ENCODE results near the gene MATN1.

Gene MATN1

DNA sequence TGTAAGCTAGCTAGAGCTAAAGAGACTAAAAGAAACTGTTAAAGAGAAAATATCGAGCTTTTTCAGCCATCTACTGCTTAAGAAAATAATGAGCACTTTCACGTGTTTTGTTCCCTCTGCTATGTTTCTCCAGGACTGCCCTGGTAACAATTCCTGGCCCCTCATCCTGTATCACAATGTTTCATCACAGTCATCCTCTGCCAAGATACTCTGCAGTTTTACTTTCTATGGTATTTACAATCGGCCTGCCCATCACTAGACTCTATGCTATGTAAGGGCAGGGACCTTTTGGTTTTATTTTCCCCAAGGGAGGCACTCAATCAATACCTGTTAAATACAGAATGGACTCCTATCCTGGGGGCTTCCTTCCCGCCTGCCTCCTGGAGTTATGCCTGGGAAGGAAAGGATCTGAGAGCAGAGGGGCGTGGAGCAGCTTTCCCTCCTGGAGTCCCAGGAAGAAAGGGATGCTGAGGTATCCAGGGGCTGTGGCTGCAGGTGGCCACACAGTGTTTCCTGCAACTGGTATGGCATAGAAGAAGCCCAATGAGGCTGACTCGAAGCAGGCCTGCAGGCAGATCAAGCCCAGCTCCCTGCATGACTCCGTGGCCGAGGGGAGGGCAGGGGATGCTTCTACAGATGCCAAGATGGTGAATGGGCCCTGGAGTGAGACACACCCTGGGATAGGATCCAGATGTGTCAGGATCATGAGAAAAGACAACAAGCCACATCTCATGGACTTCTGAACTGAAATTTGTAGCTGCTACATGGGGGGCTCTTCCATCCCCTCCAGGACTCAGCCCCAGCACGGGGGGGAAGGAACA lies 52.9 kb downstream of the MATN1 start:
- Mint-ChIP-seq H3K4me1 (ENCODE audit: low read depth) (no peaks in the 10 kb centered on the region), H3K27ac (no peak overlapping the region), H3K4me3 (no peak overlapping the region), H3K9me3 (ENCODE audit: low read depth) (peaks cover 13% of the 10 kb centered on the region), H3K27me3 (peaks cover 22% of the 10 kb centered on the region), H3K36me3 (peaks cover 5% of the 10 kb centered on the region)

DNA sequence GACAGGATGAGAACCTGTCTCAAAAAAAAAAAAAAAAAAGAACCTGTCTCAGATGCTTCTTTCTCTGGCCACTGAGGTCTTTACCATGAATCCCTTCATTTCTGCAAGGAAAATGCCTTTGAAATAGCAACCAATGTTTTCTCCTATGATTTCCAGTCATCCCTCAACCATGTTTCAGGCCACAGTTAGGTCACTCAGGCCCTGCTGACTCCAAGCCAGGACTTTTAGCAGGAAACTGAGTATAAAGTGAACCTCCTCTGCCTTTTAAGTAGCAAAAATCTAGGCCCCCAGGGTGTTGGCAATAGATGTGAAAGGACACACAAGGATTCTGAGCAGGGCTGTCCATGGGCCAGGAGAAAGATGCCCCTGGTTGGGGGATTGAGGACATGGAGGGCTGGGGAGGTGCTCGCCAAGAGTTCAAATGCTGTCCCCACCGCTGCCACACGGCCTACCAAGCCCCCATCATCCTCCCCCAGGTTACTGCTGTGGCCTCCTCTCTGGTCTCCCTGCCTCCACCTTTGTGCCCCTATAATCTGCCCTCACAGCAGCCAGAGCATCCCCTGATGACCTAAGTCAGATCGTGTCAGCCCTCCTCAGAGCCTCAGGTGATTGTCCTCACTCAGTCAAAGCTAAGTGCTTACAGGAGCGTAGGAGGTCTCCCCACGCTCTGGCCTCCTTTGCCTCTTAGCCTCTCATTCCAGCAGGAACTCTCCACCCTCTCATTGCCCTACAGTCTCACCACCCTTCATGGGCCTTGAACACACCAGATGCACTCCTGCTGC lies 54.6 kb downstream of the MATN1 start:
- H3K4me1 Mint-ChIP-seq (ENCODE audit: low read depth): no peaks in the 10 kb centered on the region
- no peak overlapping the region for H3K4me3 Mint-ChIP-seq
- H3K27ac Mint-ChIP-seq: no peak overlapping the region
- H3K9me3 Mint-ChIP-seq (ENCODE audit: low read depth): peaks cover 3% of the 10 kb centered on the region
- peaks cover 15% of the 10 kb centered on the region for H3K27me3 Mint-ChIP-seq
- H3K36me3 Mint-ChIP-seq: peaks cover 4% of the 10 kb centered on the region

DNA sequence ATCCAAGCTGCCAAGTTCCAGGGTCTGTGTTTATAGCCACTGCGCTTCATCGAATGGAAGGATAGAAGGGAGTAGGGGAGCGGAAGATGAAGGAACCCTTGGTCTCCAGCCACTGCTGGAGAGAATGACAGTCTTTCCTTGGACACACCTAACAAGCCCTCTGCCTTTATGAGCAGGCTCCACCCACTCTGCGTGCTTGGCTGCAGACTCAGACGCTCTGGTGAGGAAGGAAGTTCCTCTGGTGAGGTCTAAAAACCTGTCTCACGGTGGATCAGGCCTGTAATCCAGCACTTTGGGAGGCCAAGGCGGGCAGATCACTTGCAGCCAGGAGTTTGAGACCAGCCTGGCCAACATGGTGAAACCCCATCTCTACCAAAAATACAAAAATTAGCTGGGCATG lies 55.4 kb downstream of the MATN1 start:
- Mint-ChIP-seq H3K36me3 (peaks cover 2% of the 10 kb centered on the region), H3K9me3 (ENCODE audit: low read depth) (no peaks in the 10 kb centered on the region), H3K27ac (no peak overlapping the region), H3K4me3 (no peak overlapping the region), H3K27me3 (peaks cover 13% of the 10 kb centered on the region), H3K4me1 (ENCODE audit: low read depth) (no peaks in the 10 kb centered on the region)

DNA sequence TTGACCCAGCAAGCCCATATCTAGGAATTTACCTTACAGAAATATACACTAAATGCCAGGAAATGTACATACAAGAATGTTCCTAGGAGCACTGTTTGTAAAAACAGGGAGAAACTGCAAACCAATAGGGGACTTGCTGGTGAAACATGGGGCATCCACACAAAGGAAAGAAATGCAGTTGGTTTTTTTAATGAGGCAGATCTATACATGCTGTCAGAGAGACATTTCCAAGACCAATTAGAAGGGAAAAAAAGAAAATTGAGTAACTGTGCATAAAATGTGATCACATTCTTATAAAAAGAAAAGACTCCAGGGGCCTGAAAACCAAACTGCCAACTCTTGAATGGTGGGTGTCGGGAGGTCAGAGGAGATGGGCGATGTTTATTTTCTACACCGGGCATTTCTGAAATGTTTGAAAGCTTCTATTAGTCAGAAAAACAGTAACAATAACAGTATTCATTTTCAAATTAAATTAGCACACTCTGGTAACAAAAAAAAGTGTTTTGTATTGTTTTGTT lies 56.6 kb downstream of the MATN1 start:
- Mint-ChIP-seq H3K36me3 (peaks cover 2% of the 10 kb centered on the region), H3K9me3 (ENCODE audit: low read depth) (no peaks in the 10 kb centered on the region), H3K4me3 (no peak overlapping the region), H3K4me1 (ENCODE audit: low read depth) (no peaks in the 10 kb centered on the region), H3K27ac (no peak overlapping the region), H3K27me3 (peaks cover 5% of the 10 kb centered on the region)

DNA sequence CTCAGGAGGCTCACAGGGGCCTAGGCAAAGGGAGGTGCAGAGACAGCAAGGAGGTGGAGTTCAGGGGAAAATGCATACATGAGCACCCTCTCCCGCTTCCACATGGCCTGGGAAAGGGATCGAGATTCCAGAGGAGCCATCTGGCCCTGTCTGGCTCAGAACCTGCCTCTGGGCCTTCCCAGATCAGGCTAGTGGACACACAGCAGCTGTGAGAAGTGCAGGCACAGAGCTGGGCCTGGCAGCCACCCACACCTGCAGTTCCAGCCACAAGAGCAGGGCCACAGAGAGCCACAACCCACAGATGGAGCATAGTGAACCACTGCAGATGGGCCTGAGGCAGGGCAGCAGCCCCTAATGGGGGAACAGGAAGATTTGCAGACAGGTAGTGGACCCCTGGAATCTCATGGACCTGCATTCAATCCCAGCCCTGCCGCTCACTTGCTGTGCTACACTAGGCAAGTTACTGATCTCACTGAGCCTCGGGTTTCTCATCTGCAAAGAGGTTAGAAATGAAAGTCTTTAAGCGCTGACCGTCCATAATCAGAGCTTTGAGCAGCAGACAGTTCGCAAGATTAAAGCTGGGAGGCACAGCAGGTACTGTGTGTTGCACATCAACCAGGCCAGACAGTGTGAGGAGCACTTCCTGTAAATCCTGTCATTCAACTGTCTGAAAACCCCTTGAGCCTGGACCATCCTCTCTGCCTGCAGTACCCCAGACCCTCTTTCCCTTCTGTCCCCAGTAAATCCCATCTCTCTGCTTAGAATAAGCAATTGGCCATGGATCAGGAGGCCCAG lies 58.0 kb downstream of the MATN1 start:
- Mint-ChIP-seq H3K27ac (no peak overlapping the region), H3K4me1 (ENCODE audit: low read depth) (no peaks in the 10 kb centered on the region), H3K9me3 (ENCODE audit: low read depth) (no peaks in the 10 kb centered on the region), H3K4me3 (no peak overlapping the region), H3K36me3 (peaks cover 2% of the 10 kb centered on the region), H3K27me3 (peaks cover 5% of the 10 kb centered on the region)

DNA sequence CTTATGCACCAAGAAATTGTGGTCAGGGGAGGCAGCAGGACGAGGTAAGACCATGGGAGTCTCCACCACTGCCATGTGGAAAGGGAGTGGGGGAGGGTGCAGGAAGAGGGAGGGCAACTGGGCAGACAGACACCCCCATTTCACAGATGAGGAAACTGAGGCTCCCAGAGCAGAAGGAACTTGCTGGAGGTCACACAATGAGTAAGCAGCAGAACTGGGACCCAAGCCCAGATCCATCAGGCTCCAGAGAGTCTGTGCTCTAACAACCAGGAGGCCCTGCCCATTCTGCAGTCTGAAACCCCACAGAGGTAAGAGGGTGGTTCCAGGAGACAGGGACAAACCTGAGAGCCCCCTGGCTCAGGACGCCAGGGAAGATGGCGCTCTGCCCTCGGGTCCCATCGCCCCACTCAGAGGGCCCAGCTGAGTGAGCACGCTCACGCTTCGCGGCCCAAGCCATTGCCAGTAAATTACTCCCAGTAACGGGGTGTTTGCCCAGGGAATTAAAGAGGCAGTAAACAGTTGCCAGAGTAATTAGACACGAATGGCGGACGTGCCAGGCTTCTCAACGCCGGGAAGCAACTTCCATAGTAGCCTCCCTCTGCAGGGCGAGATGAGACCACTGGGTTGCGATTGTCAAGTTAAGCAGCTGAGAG lies 59.2 kb downstream of the MATN1 start:
- Mint-ChIP-seq H3K4me3 (no peak overlapping the region), H3K27ac (no peak overlapping the region), H3K27me3 (peaks cover 1% of the 10 kb centered on the region), H3K36me3 (peaks cover under 1% of the 10 kb centered on the region), H3K9me3 (ENCODE audit: low read depth) (no peaks in the 10 kb centered on the region), H3K4me1 (ENCODE audit: low read depth) (no peaks in the 10 kb centered on the region)

DNA sequence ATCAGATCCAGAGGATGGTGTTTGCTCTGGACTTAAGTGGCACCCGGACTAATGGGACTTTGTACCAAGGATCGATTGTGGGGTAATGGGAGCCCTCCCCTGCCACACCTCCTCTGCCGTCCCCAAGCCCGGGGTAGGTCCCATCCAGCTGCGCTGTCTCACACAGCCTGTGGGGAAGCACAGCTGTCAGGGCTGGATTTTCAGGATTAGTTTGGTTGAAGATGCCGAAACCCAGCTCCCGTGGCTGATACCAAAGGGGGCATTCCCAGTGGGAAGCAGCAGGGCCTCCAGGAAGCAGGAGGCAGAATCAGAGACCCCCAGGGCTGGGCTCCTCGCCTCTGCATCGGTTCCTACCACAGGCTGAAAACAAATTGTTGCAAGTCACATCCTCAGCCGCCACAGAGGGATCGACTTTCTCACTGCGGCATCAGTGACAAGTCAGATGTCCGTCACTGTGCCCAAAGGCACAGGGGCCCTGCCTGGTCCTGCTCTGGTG lies 59.7 kb downstream of the MATN1 start:
- Mint-ChIP-seq H3K27me3 (no peaks in the 10 kb centered on the region), H3K4me3 (no peak overlapping the region), H3K27ac (no peak overlapping the region), H3K36me3 (no peaks in the 10 kb centered on the region), H3K4me1 (ENCODE audit: low read depth) (no peaks in the 10 kb centered on the region), H3K9me3 (ENCODE audit: low read depth) (no peaks in the 10 kb centered on the region)

DNA sequence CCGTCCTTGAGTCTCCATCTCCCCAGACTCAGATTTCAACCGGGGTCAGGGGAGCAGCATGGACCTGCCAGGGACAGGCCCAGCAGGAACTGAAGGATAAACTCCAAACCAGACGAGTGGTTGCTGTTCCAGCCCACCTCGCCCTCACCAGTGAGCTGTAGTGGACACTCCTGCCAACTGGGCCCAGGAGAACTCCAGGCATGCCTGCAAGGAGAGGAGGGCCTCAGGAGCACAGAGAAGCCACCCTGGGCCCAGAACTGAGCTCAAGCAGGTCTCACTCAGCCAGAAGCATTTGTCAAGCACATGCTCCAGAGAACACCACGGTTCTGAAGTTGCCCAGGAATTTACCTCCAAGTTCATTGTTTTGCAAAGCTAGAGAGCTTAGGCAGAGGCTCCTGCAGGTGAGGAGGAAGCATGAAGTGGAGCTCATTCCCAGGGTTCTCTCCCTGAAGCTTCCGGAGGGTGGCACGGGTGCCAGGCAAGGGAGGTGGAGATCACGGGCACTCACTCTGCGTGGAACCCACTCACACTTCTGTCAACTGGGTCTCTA lies 61.0 kb downstream of the MATN1 start:
- H3K27ac Mint-ChIP-seq: no peak overlapping the region
- peaks cover 2% of the 10 kb centered on the region for H3K27me3 Mint-ChIP-seq
- no peak overlapping the region for H3K4me3 Mint-ChIP-seq
- no peaks in the 10 kb centered on the region for H3K9me3 Mint-ChIP-seq (ENCODE audit: low read depth)
- no peaks in the 10 kb centered on the region for H3K36me3 Mint-ChIP-seq
- no peaks in the 10 kb centered on the region for H3K4me1 Mint-ChIP-seq (ENCODE audit: low read depth)

DNA sequence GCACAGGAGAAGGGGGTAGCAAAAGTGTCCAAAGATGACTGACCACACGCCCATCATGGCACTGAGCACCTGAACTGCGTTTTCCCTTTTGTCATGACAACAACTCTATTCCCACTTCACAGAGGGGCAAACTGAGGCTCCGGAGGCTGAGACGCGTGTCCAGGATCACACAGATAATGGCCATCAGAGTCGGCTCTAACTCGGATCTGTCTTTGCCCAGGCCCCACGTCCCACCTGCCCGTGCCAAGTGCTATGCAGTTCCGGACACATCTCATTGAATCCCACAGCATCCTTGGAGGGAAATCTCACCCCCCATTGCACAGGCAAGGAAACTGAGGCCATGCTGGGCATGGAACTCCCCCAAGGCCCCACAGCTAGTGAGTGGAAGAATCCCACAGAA lies 62.1 kb downstream of the MATN1 start:
- H3K27me3 Mint-ChIP-seq: peaks cover 2% of the 10 kb centered on the region
- H3K27ac Mint-ChIP-seq: no peak overlapping the region
- no peaks in the 10 kb centered on the region for H3K36me3 Mint-ChIP-seq
- no peaks in the 10 kb centered on the region for H3K4me1 Mint-ChIP-seq (ENCODE audit: low read depth)
- no peaks in the 10 kb centered on the region for H3K9me3 Mint-ChIP-seq (ENCODE audit: low read depth)
- H3K4me3 Mint-ChIP-seq: no peak overlapping the region
